CD4-positive, alpha-beta T cell treated with Interleukin-15 for 1 hour (primary cell): Measurements from ENCODE around the gene SPO11.

Experiments used
- DNase-seq: peaks from one replicate; pipeline ENCODE4 v3.0.0-alpha.2; 2020

The SPO11 gene, protein sequence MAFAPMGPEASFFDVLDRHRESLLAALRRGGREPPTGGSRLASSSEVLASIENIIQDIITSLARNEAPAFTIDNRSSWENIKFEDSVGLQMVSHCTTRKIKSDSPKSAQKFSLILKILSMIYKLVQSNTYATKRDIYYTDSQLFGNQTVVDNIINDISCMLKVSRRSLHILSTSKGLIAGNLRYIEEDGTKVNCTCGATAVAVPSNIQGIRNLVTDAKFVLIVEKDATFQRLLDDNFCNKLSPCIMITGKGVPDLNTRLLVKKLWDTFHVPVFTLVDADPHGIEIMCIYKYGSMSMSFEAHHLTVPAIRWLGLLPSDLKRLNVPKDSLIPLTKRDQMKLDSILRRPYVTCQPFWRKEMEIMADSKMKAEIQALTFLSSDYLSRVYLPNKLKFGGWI

DNA sequence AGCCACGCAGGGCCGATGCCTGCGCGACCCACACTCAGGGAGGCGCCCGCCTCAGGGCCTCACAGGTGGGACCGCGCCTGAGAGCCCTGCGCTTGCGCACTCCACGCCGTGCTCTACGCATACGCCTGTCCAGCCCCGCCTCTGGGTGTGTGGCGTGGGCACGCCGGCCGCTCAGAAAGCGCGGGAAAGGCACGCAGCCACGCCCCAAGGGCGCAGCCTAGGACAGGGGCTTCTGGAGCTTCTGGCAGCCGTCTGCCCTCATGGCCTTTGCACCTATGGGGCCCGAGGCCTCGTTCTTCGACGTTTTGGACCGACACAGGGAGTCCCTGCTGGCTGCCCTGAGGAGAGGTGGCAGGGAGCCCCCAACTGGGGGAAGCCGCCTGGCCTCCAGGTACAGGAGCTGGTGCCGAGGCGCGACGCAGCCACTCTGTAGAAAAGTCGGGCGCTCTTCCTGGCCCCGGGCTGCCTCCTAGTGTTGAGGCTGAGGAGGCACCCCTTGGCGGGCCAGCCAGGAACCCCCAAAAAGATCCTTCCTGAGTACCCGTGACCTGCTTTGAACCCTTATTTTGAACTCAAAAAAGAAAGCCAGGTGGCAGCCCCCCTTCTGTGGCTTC lies at the start of gene SPO11:
Gene SPO11, plus strand, starts transcription at position 196 of the 614 bp plus-strand sequence. Its CDS starts 65 bp downstream, at position 261.
- DNase-seq: no peak

DNA sequence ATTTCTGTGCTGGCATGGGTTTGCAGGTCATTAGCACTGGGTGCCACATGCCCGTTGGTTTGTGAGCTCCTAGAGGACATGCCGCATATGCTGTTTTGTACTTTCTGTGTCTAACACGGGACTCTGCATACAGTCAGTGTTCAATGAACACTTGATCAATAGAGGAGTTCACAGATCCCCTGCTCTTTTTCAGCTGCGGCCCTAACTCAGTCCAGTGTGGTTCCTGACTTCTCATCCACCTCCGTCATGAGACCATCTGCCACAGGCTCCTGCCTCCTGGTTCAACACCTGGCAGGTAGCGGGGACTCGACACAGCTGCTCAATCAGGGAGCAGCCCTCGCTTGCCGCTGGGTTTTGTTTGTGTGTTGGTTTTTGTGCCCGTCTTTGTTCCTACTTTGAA lies 49.4 kb upstream of the SPO11 start:
- no peak for DNase-seq

DNA sequence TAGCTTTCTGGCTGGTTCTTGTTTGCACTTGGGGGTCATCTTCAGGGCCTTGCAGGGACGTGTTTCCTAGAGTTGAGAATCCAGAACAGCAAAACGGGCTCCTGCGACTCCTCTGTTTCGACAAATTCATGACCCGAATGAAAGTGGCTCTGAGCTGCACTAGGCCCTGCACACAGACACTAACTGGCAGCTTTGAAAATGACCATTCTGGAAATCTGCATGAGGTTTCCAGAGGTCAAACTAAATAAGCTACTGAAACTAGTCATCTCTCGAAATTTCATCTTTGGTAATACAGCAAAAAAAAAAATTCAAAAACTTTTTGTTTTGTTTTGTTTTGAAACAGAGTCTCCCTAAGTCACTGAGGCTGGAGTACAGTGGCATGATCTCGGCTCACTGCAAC lies 47.7 kb upstream of the SPO11 start:
- no peak for DNase-seq

DNA sequence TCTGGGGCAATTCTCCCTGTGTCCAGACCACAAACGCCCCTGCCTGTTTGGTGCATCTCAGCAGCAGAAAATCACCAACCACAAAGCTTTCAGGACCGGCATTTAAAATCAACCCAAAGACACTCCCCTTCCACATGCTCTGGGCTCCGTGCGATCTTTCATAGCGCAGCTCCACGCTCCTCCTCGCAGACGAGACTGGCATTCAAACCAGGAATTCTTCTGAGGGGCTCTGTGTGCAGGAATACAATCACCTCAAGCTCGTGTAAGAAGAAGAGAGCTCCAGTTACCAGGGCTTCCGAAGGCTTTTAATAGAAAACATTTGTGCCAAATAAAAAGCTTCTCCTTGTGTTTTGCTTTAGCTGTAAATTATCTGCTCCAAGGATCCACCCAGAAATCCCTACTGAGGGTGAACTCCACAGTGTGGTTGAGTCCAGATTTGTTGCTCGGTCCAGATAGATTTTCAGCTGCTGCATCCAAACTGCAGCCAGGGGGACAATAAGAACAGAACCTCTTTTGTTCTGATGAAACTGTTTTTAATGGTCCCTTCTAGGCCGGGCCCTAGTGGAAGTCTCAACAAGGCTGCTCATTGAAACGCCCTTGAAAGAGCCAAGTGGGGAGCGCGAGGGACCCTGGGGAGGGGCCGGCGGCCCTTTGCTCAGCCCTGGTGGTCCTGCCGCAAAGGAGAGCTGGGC lies 46.8 kb upstream of the SPO11 start:
- no peak for DNase-seq

DNA sequence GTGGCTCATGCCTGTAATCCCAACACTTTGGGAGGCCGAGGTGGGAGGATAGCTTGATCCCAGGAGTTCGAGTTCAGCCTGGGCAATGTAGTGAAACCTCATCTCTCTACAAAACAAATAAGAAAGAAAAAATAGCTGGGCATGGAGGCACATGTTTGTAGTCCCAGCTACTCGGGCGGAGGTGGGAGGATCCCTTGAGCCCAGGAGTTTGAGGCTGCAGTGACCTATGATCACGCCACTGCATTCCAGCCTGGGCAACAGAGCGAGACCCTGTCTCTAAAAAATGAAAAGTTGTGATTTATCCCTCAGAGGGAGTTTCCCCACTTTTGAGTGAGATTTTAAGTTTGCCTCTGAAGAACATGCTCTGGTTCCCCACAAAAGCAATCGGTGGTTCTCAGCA lies 45.7 kb upstream of the SPO11 start:
- no peak for DNase-seq

DNA sequence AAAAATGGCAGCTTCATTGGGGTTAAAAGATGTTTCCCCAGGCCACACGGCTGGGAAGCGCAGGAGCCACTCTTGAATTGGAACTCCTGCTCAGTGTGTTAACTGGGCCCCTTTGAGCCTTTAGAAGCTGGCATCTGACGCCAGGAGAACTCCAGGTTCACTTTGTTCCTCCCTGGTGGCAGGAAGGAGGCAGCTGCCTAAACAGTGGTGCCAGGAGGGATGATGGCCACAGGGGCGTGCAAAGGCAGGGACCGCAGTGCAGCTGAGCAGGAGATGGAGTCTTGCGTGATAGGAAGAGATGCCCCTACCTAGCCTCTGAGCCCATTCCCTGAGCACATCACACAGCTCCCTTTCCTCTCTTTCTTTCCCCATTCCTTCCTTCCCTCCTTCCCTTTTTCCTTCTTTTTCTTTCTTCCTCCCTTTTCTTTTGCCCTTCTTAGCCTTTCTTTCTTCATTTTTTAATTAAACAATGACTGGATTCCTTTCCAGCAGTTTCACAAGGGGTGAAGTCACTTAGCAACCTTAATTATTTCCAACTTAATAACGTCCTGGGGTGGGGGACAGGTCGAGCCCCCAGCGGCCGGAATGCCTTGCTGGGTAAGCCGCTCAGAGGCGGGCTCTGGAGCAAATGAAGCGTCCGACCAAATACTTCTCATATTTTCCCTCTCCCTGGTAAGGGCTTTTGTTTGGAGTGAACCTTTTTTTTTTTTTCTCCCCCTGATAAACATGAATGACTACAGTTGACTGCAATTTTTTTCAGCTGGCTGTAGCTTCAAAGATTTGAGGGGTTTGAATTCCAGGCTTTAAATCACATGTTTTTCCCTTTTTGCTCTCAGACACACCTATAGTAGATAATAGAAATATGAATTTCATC lies 42.4 kb upstream of the SPO11 start:
- DNase-seq: no peak

DNA sequence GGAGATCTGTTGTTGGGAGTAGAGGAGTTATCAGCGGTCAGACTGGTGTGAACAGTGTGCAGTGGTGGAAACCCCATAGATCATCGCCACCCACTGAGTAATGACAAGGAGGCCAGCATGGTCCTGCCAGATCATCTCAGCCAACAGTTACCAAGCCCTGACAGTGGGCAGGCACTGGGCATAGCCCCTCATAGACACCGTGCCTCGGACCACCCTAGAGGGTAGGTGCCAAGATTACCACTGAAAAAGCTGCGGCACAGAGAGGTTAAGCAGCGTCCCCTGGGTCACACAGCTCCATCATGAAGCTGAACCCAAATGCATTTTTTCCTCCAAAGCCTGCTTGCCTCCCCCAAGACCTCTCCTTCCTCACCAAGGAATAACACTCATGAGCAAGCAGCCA lies 41.7 kb upstream of the SPO11 start:
- DNase-seq: no peak

DNA sequence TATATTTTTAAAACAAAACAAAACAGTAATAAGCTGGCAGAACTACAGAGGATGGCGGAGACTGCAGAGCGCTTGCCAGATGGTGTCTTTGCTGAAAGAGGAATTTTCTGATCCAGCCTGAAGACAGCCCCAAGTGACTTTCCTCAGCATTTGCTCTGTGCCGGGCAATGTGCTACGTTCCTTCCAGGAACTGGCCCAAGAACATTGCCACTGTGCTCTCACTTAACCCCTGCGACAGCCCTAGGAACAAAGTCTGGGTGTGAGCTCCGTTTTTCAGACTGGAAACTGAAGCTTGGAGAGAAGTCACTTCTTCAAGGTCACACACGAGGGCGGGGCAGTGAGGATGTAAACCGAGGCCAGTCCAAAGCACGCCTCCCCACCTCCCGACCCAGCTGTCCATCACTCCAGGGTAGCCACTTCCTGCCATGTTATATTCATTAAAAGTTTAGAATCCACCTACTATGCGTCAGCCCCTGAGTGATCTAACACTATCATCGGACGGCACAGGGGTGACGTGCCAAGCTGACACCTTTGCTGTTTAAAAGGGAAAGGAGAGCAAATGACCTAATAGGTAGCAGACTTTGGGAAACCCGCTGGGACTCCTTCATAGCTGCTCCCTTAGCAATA lies 40.8 kb upstream of the SPO11 start:
- no peak for DNase-seq

DNA sequence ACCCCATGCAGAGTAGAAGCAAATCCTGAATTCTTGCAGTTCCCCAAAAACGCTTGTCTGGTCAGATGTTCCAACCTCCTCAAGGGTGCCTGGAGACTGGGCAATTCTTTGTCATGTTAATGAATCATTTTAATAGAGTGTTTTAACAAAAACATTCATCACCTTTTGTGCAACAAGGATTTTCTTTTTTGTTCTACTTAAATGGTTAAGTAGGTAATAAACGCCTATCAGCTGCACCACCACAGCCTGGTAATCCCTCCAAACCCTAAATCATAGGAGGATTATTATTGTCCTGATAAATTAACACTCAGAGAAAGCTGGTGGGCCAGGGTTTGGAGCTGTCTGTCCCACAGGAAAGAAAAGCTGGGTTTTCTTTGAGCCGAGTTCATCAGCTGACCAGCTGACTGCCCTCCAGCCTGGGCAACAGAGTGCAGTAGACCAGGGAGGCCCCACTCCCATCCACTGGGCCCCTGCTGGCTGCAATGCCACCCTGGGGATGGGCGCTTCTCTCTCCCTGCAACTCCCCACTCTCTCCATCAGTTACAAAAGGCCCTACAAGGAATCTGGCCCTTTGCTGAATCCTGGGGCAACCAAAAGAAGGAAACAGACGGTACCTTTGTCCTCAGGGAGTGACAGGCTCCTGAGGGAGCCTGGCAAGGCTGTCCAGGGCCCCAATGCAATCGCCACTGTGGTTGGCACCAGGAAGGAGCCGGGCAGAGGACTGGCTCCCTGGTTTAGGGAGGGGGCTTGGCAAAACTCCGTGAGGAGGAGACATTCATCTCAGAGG lies 40.0 kb upstream of the SPO11 start:
- no peak for DNase-seq

DNA sequence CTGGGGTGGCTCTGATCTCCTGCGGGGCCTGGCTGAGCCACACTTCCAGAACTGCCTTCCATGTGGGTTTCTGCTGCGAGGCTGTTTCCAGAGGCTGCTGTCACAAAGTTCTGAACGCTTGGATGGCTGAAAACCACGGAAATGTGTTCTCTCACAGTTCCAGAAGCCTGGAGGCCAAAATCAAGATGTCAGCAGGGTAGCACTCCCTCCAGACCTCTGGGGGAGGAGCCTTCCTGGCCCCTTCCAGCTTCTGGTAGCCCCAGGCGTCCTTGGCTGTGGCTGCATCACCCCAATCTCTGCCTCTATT lies 39.5 kb upstream of the SPO11 start:
- no peak for DNase-seq

DNA sequence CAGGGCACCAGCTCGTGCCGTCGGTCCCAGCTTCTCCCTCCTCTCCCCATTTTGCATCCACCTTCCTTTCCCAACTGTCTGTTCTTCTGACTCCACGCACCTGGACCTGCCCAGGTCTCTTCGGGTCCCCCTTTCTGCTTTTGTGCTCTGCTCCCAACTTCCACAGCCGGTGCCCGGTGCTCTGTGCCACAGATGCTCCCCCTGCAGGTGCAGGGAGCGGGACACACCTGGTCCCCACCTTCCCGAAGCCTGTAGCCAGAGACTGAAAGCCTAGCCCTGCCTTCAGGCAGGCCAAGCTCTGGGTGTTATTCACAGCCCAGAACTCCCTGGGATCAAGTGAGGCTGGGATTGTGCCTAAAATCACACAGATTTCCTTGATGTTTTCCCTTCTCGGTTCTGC lies 38.6 kb upstream of the SPO11 start:
- no peak for DNase-seq

DNA sequence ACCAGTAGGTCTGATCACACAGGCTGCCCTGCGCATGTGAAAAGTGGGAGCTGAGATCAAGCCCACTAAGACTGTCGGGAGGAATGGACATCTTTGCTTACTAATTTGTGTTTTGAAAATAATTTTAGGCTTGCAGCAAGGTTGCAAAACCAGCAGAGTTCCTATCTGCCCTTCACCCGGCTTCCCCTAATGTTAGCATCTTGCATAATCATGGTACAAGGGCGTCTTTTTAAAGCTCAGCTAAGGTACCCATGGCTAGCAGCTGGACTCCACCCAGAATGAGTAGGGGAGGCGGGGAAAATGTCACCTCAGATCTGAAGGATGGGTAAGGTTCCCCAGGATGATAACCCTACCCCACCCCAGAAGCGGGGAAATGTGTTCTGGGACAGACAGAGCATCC lies 37.9 kb upstream of the SPO11 start:
- DNase-seq: no peak

DNA sequence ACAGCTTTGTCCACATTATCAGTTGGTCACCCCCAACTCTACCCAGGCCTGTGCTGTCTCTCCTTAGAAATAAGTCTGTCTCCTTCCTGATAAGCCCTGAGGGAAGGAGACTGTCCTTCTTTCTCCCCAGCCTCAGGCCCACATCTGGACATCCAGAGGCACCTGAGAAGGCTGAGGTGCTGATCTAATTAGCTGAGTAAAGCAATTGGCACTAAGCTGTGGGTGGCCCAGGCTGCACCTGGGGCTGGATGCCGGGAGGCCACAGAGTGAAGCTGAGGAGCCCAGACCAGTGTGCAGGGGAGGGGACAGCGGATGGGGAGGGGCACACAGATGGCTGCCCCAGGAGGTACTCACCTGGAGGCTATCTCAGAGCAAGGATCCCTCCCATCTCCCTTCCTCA lies 37.0 kb upstream of the SPO11 start:
- no peak for DNase-seq

DNA sequence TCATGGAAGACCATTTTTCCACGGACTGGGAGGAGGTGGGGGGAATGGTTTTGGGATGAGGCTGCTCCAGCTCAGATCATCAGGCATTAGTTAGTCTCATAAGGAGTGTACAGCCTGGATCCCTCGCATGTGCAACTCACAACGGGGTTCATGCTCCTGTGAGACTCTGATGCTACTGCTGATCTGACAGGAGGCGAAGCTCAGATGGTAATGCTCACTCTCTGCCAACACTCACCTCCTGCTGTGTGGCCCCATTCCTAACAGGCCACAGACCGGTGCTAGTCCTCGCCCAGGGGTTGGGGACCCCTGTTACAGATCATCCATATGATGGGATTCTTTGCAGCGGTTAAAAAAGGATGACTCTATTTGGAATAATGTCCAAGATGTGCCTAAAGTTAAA lies 35.6 kb upstream of the SPO11 start:
- no peak for DNase-seq

DNA sequence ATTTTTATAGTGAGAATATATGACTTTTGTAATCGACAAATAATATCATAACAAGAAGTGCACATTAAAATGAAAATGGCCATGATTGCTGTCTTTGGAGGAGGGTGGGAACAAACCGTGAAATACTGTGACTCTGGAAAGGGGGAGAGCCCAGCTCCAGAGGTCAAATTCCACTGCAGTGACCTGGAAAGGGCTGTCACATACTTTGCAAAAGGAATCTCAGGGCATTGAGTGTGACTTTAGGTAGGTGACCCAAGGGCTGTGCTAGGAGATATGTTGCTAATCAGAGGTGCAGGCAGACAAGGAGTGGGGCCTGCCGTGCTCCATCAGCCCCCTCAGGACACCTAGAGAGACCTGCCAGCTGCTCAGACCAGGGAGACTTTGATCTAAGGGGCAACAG lies 35.1 kb upstream of the SPO11 start:
- DNase-seq: no peak

DNA sequence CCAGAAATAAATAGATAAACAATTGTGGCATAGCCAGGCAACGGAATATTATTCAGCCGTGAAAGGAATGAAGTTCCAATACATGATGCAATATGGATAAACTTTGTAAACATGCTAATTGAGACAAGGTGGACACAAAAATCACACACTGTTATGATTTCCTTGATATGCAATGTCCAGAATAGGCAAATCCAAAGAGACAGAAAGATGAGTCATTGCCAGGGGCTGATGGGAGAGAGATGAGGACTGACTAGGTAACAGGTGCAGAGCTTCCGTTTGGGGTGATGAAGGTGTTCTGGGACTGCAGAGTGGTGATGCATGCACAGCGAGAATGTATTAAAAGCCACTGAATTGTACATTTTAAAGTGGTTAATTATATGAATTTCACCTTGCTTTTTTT lies 31.1 kb upstream of the SPO11 start:
- no peak for DNase-seq

DNA sequence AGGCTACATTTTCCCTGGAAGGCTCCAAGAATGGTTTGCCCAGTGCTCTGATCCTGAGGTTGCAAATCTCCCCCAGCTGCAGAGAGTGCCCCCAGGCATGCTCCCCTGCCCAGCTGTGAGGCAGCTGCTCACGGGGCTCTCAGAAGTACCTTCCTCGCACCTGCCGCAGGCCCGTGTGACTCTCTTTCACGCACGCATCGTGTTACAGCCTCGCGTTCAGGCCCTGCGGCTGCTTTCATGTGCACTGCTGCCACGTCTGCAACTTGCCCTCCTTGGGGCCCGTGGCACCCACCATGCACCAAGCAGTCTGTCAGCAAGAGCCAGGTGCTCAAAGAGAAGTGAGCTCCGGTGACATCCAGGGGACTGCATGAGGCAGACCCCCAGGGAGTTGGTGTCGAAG lies 28.6 kb upstream of the SPO11 start:
- DNase-seq: no peak

DNA sequence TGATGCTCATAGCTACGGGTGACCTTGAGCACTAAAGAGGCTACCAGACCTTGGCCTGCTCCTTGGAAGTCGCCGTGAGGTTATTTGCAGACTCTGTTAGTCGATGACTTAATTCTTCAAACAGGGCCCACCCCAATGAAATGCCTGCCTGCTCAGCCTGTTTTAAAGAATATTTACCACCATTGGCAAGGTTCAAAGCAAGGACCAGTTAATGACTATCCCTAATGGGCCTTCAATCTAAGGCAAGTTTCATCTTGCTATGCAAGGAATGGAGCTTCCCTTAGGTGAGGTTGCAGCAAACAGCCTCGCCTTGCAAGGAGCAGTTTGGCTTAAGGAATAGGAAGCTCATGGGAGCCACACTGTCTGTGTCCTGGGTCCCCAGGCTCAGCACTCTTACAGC lies 22.9 kb upstream of the SPO11 start:
- no peak for DNase-seq

DNA sequence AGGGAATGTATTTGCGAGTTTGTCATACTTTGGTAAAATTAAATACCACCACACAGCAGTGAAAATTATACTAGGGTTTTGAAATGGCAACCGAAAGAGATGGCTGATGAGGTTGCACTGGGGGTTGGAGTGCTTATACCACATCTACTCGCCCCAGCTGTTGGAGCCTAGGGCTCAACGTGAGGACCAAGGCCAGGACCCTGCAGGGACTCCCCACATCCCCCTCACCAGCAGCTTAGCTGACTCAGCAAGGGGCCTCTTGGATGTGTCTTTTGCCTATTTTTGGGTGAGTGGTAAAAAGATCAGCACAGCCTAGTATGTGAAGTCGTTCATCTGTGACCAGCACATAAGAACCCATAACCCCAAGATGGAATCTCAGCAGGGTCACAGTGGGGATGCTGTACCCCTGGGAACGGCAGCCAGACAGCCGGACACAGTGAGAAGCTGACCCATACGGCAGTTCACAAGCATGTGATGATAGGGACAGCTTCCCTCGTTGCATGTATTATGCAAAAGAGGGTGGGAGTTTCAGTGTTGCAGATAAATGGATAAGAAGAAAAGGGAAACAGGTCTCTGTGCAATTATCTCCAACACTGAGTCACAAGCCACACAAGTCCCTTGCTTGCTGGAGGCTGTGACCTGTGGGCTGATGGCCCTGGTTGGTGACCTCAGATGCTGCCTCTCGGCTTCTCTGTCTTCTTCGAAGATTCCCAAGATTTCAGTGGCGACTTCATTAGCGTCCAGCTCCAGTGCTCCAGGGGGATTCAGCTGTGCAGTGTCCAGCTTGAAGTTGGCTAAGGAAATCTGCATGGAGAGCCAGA lies 20.9 kb upstream of the SPO11 start:
- DNase-seq: no peak

DNA sequence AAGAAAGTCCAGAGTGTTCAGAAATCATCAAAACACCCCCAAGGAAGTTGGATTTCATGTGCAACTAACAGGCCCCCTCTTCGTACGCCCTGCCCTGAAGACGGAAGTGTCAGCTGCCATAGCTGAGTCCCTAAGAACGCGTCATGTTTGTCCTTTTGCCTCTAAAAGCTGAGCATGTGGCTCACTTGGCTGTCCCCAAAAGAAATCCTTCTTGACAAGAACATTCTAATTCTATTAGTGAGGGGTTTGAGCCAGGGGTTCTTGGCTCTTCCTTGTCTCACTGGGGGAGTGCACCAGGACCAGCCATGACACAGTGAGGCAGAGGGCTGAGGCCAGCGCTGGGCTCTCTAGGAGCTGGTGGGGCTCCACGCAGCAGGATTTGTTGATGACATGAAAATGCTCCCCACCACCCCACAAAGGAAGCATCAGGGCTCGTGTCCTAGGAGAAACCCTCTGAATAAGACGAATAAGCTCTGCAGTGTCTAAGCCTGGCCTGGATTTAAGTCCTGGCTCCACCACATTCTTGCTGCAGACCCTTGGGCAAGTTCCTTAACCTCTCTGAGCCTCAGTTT lies 20.0 kb upstream of the SPO11 start:
- DNase-seq: no peak
